Heart left ventricle (tissue), 13 donors: ENCODE data around the gene NADSYN1.

Experiments
- POLR2A ChIP-seq, 2 donors: fragments of 450-650 bp; IDR thresholded peaks; one replicate each; pipeline ENCODE4 v1.6.1; 2017; ENCODE audit warnings: antibody characterized with exemption in 2 of 2, mild to moderate bottlenecking in 2 of 2, moderate library complexity in 2 of 2
- TF ChIP-seq, protein P1 (sequence below), 12 donors: fragments of 200-600 bp; sonication (generic) in 4 of 12; IDR thresholded peaks; one replicate each; pipeline versions ENCODE4 v1.5.0 to v1.8.0; 2018 to 2022; ENCODE audit warnings: antibody characterized with exemption in 12 of 12, mild to moderate bottlenecking in 5 of 12
- donor health status: ischemic (EF 13 %, LVEDD 7.1; RV severe dilation, severe dysfunction).
- donor health status: DM: no; HTN: yes; CAD: no.
- donor health status: DM: no; HTN: no; CAD: no.
- donor health status: ischemic (EF 25% LVEDD 6.9; RV normal size, moderate dysfunction).
- donor health status: ischemic (EF 25% LVEDD 5.7; RV mildly dilated, moderate dysfunction).
- donor health status: ischemic (EF 35%, LVEDD 5.7; RV mildly dilated, moderate dysfunction).
- donor health status: nonischemic (EF 11% LVEDD 7.7; RV severe dilation, severe dysfunction).
- donor health status: DM: yes; HTN: yes; CAD: no.
- donor health status: PGD.
- donor health status: ischemic (EF 29% LVEDD 5.4; RV normal size, mild dysfunction).
- donor health status: nonischemic (EF 23%, LVEDD 6.1; RV moderate dilation, normal function).

DNA sequence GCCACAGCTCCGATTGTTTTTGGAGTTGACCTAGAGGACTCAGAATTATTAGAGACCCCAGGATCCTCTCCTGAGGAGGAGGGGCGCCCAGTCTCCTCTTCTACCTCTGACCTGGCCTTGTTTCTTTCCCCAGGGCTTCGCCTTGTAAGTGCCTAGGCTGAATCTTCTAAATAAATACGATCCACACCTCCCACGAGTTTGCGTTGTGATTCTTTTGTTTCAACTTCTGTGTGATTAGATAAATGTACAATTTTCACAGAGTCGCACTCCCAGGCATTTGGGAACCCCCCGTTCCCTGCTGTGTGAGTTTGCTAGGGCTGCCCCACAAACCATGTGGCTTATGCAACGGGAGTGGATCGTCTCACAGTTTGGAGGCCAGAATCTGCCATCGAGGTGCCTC is 86.0 kb downstream of the NADSYN1 start:
- TF ChIP-seq, protein P1, sequence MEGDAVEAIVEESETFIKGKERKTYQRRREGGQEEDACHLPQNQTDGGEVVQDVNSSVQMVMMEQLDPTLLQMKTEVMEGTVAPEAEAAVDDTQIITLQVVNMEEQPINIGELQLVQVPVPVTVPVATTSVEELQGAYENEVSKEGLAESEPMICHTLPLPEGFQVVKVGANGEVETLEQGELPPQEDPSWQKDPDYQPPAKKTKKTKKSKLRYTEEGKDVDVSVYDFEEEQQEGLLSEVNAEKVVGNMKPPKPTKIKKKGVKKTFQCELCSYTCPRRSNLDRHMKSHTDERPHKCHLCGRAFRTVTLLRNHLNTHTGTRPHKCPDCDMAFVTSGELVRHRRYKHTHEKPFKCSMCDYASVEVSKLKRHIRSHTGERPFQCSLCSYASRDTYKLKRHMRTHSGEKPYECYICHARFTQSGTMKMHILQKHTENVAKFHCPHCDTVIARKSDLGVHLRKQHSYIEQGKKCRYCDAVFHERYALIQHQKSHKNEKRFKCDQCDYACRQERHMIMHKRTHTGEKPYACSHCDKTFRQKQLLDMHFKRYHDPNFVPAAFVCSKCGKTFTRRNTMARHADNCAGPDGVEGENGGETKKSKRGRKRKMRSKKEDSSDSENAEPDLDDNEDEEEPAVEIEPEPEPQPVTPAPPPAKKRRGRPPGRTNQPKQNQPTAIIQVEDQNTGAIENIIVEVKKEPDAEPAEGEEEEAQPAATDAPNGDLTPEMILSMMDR (IDR thresholded peaks at IDR 0.05) = no peak
- no peak for TF ChIP-seq POLR2A (IDR thresholded peaks at IDR 0.05)
